Fibroblast of skin of scalp (primary cell): Measurements from ENCODE around the gene PDSS1.

ENCODE experiments used
- DNase-seq: peaks from one replicate; pipeline ENCODE4 v3.0.0-alpha.2; 2013

Gene PDSS1

DNA sequence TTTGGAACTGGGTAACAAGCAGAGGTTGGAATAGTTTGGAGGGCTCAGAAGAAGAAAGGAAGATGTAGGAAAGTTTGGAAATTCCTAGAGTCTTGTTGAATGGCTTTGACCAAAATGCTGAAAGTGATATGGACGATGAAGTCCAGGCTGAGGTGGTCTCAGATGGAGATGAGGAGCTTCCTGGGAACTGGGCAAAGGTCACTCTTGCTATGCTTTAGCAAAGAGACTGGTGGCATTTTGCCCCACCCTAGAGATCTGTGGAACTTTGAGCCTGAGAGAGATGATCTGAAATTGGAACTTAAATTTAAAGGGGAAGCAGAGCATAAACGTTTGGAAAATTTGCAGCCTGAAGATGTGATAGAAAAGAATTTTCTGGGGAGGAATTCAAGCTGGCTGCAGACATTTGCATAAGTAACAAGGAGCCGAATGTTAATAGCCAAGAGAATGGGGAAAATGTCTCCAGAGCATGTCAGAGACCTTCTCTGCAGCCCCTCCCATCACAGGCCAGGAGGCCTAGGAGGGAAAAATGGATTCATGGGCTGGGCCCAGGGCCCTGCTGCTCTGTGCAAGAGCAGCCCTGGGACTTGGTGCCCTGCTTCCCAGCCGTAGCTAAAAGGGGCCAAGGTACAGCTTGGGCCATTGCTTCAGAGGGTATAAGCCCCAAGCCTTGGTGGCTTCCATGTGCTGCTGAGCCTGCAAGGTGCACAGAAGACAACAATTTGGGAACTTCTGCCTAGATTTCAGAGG, 3.6 kb downstream of the PDSS1 start:
- DNase-seq, result no peak

DNA sequence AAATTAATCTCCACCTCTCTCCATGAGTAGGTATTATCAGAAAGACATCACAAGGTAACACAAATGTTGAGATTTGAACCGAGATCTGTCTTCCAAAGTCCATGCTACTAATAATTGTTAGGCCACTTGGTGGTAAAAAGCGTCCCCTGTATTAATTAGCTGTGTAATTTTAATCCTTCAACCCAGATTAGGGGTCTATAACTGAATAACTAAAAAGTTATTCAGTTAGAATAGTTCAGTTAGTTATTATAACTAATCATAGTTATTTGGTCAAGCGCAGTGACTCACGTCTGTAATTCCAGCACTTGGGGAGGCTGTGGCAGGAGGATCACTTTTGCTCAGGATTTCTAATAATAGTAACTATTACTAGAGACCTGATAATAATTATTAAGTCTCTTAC, 5.6 kb downstream of the PDSS1 start:
- no peak for DNase-seq

DNA sequence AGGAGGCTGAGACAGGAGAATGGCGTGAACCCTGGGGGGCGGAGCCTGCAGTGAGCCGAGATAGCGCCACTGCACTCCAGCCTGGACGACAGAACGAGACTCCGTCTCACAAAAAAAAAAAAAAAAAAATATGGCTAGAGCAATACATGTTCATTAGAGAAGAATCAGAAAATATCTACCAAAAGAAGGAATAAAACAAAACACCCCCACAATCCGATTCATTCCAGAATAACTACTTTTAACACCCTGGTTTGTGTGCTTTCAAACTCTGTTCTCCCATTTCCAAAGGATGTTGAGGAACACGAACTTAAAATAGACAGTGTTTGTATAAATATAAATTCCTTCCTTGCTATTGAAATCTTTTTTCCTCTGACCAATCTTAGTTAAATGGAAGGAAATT, 6.5 kb downstream of the PDSS1 start:
- DNase-seq, result no peak

DNA sequence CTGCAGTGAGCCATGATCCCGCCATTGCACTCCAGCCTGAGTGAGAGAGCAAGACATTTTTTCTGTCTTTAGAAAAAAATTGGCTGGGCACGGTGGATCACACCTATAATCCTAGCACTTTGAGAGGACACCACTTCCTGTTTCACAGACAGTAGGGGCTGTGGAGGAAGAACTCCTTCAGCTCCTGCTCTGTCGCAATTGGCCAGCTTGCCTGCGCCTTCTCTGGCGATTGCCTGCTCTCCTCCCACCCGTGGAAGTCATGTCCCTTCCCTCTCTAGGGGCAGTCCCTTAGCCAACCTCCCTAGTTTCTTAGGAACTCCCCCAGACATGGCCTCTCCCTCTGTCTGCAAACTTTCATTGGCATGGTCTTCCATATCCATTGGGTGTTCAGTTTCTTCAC, 8.7 kb downstream of the PDSS1 start:
- DNase-seq, result no peak

DNA sequence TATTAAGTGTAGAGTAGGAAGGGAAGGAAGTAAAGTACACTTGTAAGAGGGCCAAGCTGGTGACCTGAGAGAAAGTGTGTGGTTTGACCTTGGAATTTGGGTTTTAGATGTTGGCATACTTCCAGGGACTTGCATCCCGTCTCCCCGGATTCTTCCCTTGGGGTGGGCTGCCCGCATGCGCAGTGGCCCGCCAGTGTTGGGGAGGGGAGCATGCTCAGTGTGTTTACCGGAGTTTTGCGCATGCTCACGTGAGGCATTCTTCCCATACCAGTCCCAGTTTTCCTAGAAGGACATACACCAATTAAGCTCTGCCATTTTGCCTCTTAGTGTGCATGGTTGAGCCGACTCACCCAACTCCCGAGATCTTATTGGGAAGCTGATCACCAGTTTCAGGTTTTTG, 9.4 kb downstream of the PDSS1 start:
- no peak for DNase-seq

DNA sequence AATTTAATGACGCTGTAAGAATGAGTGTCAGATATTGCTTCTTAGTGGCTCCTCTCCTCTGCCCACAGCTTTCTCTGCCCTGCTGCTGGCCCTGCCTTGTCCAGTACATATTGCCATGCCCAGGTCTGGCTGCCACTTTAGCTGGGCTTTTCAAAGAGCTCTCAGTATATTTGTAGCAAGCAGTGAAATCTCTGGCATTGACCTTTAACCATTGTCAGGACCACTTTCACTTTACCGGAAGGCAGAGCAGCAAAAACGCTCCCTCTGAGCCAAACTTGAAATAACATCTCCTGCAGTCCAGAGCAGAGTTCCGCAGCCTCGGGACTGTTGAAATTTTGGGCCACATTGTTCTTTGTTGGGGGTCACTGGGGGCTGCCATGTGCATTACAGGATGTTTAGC, 13.8 kb downstream of the PDSS1 start:
- DNase-seq, result no peak

DNA sequence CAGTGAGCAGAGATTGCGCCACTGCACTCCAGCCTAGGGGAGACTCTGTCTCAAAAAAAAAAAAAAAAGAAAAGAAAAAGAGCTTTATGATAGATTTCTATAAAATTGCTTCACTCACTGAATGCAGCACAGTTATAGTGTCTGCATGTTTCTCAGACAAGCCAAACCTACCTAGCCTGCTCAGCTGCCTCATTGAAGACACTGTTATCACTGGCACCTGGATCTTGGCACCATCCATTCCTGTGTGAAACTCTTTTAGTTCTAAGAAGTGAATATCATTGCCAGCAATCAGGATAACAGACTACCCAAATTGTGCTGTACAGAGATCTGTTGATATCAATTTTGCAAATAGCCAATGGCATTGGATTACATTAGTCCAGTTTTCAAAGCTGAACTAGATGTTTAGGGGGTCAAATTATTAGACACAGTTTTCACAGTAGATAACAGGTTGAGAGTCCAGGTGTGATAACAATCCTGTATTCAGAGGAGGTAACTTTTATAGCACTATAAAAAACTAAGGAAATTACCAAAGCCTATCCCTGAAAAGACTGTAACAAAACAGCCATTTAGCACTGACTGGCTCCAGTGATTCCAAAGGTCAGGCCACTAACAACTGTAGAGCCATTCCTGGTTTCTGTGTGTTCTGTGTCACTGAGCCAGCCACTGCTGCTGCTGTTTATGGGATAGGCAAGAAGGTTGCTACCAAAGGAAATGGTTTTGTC, 17.1 kb downstream of the PDSS1 start:
- DNase-seq, result no peak

DNA sequence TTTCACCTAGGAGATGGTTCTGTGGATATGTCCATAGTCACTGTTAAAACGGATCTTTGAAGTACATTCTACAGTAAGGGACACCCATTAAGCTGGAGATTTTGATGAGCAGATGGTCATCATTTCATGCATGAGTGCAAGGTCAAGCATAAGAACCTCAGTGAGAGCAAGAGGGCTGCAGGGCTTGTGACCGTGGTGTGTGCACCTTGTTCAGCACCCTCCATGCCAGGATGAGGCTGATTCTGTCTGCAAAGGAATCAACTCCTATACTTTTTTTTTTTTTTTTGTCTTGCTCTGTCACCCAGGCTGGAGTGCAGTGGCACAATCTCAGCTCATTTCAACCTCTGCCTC, 17.6 kb downstream of the PDSS1 start:
- no peak for DNase-seq

DNA sequence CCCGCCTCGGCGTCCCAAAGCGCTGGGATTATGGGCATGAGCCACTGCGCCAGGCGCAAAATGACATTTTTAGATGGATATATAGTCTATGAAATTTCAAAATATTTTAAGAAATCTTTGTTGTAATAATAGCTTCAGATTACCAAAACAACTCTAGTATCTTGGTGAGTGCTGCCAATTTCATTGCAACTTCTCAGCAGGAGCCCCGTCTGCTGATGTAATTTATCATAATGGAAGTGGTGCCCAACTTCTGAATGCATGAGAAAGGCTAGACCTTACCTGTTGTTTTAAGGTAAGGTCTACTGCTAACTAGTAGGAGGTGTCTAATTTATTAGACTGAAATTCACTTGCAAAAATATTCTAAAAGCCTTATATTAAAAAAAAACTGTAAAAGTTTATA, 20.0 kb downstream of the PDSS1 start:
- no peak for DNase-seq

DNA sequence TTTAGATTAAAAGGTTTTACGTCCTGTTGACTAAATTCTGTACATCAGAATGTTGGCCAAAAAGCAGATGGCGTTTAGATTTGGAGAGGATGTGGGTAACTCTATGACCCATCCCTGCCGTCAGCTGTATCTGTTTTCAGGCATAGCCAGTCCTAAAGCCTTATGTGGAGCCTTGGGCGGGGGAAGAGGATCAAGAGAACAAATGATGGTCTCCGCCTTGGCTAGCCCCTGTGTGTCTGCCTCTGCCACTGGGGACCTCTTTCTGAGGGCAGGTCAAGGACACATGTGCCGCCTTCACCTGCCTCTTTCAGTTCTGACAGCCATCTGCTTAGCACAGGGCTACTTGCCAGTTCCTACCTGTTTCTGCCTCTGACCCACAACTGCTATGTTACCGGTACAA, 24.1 kb downstream of the PDSS1 start:
- DNase-seq, result no peak

DNA sequence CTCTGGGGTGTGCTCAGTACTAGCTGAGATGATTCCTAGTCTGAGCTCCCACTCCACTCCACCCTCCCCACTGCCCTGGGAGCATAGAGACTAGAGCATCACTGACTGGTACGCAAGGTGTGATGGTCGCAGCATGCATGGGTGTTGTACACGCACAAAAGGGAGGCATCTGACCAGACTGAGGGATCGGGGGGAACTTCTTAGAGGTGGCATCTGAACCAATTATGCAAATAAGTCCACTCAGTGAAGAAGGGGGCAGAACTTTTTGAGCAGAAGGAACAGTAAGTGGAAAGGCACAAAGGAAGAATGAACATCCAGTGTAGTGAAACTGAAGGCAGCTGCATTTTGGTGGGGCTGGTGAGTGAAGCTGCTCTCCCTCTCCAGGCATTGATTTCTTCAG, 25.5 kb downstream of the PDSS1 start:
- no peak for DNase-seq

DNA sequence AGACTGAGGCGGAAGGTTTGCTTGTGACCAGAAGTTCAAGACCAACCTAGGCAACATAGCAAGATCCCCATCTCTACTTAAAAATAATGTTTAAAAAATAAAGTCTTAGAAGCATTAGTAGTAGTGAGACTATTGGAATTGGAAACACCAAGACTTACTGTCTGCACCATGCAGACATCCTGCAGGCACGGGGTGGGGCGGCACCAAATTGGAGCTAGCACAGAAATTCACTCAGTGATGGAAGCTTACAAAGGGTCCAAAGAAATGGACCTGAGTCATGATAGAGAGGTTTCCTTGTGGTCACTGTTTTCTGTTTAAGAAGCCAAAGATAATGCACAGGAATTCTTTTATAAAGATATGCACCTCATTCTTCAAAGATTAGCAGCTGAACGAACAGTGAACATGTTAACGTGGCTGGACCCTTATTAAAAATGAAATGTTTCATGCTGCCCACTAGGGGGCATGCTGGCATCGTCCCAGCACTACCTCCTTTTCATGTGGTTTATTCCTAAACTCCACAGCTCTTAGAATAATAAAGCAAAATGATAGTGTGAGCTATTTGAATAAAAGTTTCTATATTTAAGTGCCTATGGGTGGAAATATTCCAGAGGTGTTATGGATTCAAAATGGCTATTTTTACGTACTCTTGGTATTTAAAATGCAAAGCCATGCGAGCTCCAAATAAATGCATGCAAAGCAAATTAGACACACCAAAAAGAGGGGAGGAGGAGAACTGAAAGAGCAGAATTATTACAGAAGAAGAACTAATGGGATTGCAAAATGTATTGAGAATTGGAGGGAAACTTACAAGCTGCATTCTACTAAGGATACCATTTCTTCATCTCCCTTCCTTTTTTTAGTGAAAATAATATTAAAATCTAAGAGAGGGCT, 28.6 kb downstream of the PDSS1 start:
- peak; percentile 66 for DNase-seq

DNA sequence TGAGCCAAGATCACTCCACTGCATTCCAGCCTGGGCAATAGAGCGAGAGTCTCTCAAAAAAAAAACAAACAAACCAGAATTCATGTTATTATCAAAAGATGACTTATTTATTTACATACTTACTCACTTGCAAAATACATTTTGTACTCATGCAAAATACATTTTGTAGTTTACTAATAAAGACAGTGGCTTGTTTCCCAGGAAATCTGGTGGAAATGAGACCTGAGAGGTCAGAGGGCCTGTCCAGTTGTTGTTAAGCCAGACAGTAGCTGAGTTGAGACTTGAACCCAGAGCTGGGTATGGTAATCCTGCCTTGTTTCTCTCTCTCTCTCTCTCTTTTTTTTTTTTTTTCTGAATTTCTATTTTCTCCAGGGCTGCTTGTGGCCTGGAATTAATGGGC, 29.5 kb downstream of the PDSS1 start:
- no peak for DNase-seq

DNA sequence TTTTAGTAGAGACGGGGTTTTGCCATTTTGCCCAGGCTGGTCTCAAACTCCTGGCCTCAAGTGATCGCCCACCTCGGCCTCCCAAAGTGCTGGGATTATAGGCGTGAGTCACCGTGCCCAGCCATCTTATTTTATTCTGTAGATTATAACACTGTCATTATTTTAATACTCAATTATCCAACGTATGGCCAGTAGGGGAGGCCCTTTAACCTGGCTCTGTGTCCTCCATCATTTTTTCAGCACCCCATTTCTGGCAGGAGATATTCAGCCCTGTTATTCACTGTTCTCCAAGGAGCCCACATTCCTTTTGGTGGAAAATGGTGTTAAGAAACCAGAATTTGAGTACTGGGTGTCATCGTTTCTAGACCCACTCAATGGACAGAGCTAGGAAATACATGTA, 31.5 kb downstream of the PDSS1 start:
- no peak for DNase-seq

DNA sequence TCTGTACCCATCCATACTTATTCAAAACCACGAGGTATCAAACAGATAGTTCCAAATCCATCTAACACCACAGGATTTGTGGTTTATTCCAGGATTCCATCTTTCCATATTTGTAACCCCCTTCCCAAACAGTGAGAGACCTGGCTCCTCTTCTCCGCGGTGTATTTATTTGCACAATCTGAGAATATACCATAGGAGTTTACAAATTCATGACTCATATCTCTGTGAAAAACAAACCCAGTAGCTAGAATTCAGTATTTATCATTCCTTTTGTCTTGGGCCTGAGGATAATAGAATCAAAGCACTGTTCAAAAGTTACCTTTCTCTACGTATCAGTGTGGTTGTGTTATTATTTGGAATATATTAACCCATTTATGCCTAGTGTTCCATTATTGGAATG, 31.9 kb downstream of the PDSS1 start:
- DNase-seq, result no peak

DNA sequence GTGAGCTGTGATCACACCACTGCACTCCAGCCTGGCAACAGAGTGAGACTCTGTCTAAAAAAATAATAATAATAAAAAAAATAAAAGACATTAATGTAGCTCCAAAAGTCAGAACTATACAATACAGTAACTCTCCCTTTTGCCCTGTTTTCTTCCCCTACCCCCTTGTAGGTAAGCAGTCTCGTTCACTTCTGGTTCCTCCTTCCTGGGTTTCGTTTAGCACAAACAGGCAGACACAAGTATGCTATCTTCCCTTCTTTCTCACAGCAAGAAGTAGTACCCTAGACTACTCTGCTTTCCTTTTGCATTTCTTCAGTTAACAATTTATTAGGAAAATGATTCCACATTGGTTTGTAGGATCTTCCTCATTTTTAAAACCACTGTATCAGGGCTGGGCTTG, 33.1 kb downstream of the PDSS1 start:
- no peak for DNase-seq

DNA sequence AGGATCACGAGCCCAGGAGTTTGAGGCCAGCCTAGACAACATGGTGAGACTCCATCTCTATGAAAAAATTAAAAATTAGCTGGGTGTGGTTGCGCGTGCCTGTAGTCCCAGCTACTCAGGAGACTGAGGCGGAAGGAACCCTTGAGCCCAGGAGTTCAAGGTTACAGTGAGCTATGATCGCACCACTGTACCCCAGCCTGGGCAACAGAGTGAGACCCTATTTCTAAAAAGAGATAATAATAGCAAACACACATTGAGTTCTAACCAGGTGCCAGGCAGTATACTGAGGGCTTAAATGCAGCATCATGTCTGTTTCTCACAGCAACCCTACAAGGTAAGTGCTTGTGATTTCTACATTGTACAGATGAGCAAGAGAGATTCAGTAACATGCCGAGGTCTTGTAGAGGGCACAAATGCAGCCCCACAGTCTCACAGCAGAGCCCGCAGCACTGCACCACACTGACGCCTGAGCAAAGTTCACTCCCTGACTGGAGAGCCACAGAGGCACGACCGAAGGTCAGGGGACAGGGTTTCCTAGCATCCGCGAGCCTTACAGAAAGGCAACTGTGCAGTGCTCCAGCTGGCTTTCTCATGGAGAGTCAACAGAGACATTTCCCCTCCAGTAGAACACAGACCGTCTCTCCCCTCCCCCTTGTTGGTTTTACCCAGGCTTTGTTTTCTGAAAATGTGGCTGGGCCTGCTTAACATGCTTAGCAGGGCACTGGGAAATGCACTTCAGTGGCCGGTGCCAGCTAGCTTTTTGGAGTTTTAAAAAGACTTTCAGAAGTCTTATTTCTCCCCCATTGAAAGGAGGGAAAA, 36.5 kb downstream of the PDSS1 start:
- DNase-seq, result no peak

DNA sequence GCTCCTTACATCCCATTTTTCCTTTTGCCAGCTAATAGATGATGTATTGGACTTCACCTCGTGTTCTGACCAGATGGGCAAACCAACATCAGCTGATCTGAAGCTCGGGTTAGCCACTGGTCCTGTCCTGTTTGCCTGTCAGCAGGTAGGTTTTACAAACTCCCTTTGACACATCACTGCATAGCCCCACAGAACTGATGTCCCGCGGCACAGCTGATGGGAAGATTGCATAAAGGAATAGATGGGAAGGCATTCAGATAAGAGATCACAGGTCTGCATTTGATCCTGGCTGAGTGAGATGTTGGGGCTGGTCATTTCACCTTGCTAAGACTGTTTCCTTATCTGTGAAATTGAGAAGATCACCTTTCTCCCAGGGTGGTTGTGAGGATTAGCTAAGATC, 37.9 kb downstream of the PDSS1 start:
- no peak for DNase-seq

DNA sequence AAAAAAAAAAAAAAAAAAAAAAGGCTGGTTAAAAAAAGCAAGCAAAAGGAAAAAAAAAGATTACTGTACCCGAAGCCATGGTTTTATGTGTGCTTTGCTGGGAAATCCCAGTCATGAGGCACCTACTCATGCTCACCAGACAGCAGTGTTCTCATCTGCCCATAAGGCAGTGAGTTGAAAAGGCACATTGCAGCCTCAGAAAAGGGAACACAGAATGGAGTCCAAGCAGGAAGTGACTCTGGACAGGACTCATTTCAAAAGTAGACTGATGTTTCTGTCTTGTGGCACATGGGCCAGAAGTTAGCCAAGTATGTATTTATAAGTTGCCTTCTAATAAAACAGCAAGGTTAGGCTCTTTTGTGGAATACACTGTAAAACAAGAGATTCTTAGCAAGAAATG, 40.2 kb downstream of the PDSS1 start:
- no peak for DNase-seq

DNA sequence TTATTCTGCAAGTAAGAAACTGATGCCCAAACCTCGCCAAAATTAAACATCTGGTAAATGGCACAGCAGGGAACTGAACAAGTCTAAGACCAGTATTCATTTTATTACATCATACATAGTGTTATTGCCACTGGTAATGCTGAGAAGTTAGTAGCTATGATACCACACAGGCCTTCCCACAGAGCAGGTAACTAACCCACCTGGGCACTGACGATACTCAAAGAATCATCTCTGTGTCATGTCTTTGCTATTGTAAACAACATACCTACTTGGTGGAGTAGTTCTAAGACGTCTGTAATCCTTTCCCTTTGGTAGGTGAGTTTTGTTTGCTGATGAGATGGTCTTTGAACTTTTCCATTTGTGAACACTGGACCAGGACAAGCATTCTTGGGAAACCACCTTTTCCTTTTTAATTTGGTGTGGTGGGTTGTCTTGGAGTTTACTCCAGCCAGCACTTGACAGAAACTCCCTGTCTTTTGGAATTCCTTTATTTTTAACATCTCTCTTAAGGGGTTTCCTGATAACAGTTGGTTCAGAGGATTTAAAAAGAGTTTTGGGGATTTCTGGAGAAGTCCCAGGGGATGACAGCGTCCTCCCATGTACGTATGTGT, 40.9 kb downstream of the PDSS1 start:
- no peak for DNase-seq

DNA sequence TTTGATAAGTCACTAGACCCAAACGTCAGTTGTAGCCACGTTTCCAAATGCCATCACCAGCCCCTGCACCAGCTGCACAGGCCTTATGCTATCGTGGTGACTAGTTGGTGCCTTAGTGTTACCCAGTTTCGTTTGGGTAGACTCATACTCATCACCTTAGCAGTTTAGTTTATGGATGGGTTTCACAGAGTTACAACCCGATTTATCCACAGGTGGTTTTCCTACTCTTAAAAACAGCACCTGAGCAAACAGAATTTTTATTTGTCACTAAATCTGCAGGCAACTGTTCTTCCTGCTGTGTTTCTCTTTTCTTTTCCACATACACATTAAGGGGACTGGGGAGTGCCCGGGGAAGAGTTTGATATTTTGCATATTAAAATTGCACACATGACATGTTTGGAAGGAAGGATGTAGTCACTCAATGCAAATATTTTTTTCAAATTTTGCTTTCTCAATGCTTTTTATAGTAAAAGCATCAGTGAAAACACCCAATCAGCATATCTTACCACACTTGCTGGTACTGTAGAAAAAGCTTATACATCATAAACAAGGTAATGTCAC, 41.6 kb downstream of the PDSS1 start:
- no peak for DNase-seq

DNA sequence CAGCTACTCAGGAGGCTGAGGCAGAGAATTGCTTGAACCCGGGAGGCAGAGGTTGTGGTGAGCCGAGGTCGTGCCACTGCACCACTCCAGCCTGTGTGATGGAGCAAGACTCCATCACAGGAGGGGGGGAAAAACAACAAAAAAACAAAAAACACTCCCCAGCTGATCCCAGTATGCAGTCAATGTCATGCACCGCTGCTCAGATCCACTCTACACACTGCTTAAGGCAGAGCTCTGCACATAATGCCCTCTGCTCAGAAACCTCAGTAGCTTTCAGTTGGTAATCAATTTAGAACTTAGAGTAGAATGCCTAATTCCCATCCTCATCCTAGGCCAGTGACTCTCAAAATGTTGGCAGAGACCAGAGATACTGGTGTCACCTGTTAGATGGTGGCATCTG, 43.9 kb downstream of the PDSS1 start:
- no peak for DNase-seq
